H9 (cell line): ENCODE results near the gene EGFL6. TPM values are rescaled to one million over a fixed set of nuclear protein-coding genes. Genes with fewer than 3 reads are reported as not detected.

Experiments used
- DNase-seq: peaks from one replicate; pipeline ENCODE4 v3.0.0-alpha.2; 2017
- H2AFZ ChIP-seq: one replicate; pipeline ENCODE4 v1.6.1; 2013; ENCODE audit warnings: mild to moderate bottlenecking, low read length, control low read depth, moderate library complexity
- H2AK5ac ChIP-seq: 2 replicates; pipeline ENCODE4 v1.6.1; 2013; ENCODE audit warnings: low read length, control low read depth, mixed read lengths; ENCODE audit not compliant: insufficient read length
- H2BK120ac ChIP-seq: one replicate; pipeline ENCODE4 v1.6.1; 2013; ENCODE audit warnings: low read depth, mild to moderate bottlenecking, low read length, control low read depth, inconsistent platforms; ENCODE audit not compliant: poor library complexity, severe bottlenecking
- H2BK12ac ChIP-seq: 2 replicates; pipeline ENCODE4 v1.6.1; 2013; ENCODE audit warnings: low read length, control low read depth, mixed read lengths, low read depth; ENCODE audit not compliant: insufficient read length
- H2BK15ac ChIP-seq: 2 replicates; pipeline ENCODE4 v1.6.1; 2013; ENCODE audit warnings: low read depth, low read length, control low read depth
- H2BK20ac ChIP-seq: one replicate; pipeline ENCODE4 v1.6.1; 2013; ENCODE audit warnings: low read depth, mild to moderate bottlenecking, low read length, control low read depth, inconsistent platforms; ENCODE audit not compliant: poor library complexity, severe bottlenecking
- H2BK5ac ChIP-seq: 2 replicates; pipeline ENCODE4 v1.6.1; 2013; ENCODE audit warnings: low read length, control low read depth, mixed read lengths; ENCODE audit not compliant: insufficient read length
- H3K14ac ChIP-seq: 2 replicates; pipeline ENCODE4 v1.6.1; 2013; ENCODE audit warnings: low read length, control low read depth; ENCODE audit not compliant: insufficient read depth
- H3K18ac ChIP-seq: 2 replicates; pipeline ENCODE4 v1.6.1; 2013; ENCODE audit warnings: low read depth, mild to moderate bottlenecking, mixed read lengths, low read length, control low read depth; ENCODE audit not compliant: insufficient read length
- H3K23ac ChIP-seq: 2 replicates; pipeline ENCODE4 v1.6.1; 2013; ENCODE audit warnings: low read length, control low read depth, mixed read lengths, low read depth; ENCODE audit not compliant: insufficient read length
- H3K23me2 ChIP-seq: 2 replicates; pipeline ENCODE4 v1.6.1; 2013; ENCODE audit warnings: low read depth, mild to moderate bottlenecking, mixed read lengths, low read length, control low read depth; ENCODE audit not compliant: insufficient read length, poor library complexity, severe bottlenecking
- H3K27ac ChIP-seq: 2 replicates; pipeline ENCODE4 v1.5.1; 2013; ENCODE audit warnings: low read length, control low read depth, mixed read lengths, low read depth; ENCODE audit not compliant: insufficient read length
- H3K27me3 ChIP-seq: 2 replicates; pipeline ENCODE4 v1.6.1; 2013; ENCODE audit warnings: low read length, control low read depth, inconsistent platforms; ENCODE audit not compliant: insufficient read depth
- H3K4ac ChIP-seq: 2 replicates; pipeline ENCODE4 v1.6.1; 2013; ENCODE audit warnings: low read depth, mild to moderate bottlenecking, control low read depth, inconsistent platforms, low read length, moderate library complexity
- H3K4me1 ChIP-seq: 2 replicates; pipeline ENCODE4 v1.6.1; 2013; ENCODE audit warnings: low read length, control low read depth, inconsistent platforms; ENCODE audit not compliant: insufficient read depth
- H3K4me2 ChIP-seq: 2 replicates; pipeline ENCODE4 v1.6.1; 2013; ENCODE audit warnings: low read length, control low read depth, mixed read lengths; ENCODE audit not compliant: insufficient read length, insufficient read depth
- H3K56ac ChIP-seq: 2 replicates; pipeline ENCODE4 v1.6.1; 2013; ENCODE audit warnings: low read depth, mild to moderate bottlenecking, mixed read lengths, low read length, control low read depth; ENCODE audit not compliant: insufficient read length
- H3K79me1 ChIP-seq: 2 replicates; pipeline ENCODE4 v1.6.1; 2013; ENCODE audit warnings: low read depth, mild to moderate bottlenecking, moderate library complexity, low read length, control low read depth, inconsistent platforms; ENCODE audit not compliant: insufficient read depth, poor library complexity, severe bottlenecking
- H3K79me2 ChIP-seq: 2 replicates; pipeline ENCODE4 v1.6.1; 2013; ENCODE audit warnings: low read length, control low read depth, inconsistent platforms; ENCODE audit not compliant: insufficient read depth
- H3K9ac ChIP-seq: 2 replicates; pipeline ENCODE4 v1.6.1; 2013; ENCODE audit warnings: low read length, control low read depth, mixed read lengths; ENCODE audit not compliant: insufficient read length; ENCODE audit errors: extremely low read depth
- H3K9me3 ChIP-seq: one replicate; pipeline ENCODE4 v1.6.1; 2013; ENCODE audit warnings: low read depth, low read length, inconsistent platforms; ENCODE audit not compliant: control insufficient read depth
- H3T11ph ChIP-seq: one replicate; pipeline ENCODE4 v1.6.1; 2013; ENCODE audit warnings: mild to moderate bottlenecking, low read length, control low read depth, inconsistent platforms
- H4K20me1 ChIP-seq: one replicate; pipeline ENCODE4 v1.6.1; 2013; ENCODE audit not compliant: control insufficient read depth, insufficient read length, insufficient read depth
- H4K5ac ChIP-seq: 2 replicates; pipeline ENCODE4 v1.6.1; 2013; ENCODE audit warnings: low read depth, mild to moderate bottlenecking, mixed read lengths, low read length, control low read depth; ENCODE audit not compliant: insufficient read length
- H4K8ac ChIP-seq: replicated peaks from 2 replicates; pipeline ENCODE4 v1.6.1; 2013; ENCODE audit warnings: low read length, control low read depth, mixed read lengths, low read depth; ENCODE audit not compliant: insufficient read length
- H4K91ac ChIP-seq: 2 replicates; pipeline ENCODE4 v1.6.1; 2013; ENCODE audit warnings: low read depth, mild to moderate bottlenecking, moderate library complexity, mixed read lengths, low read length, control low read depth; ENCODE audit not compliant: insufficient read length
- H3K27ac Mint-ChIP-seq, 3 experiments: 2 replicates in 2 of 3; 3 replicates in 1 of 3; pipeline ENCODE4 v1.8.0; 2020 to 2021; ENCODE audit warnings: mixed read lengths in 3 of 3, mild to moderate bottlenecking in 1 of 3, moderate library complexity in 1 of 3
- H3K27me3 Mint-ChIP-seq: 2 replicates; pipeline ENCODE4 v1.8.0; 2021; ENCODE audit warnings: low read depth, mild to moderate bottlenecking, moderate library complexity, mixed read lengths
- H3K36me3 Mint-ChIP-seq, 3 experiments: 2 replicates in 2 of 3; 3 replicates in 1 of 3; pipeline ENCODE4 v1.8.0; 2020 to 2021; ENCODE audit warnings: low read depth in 3 of 3, mixed read lengths in 3 of 3; ENCODE audit not compliant: insufficient read depth in 1 of 3
- H3K4me1 Mint-ChIP-seq, 2 experiments: 2 replicates each; pipeline ENCODE4 v1.8.0; 2020; ENCODE audit warnings: mixed read lengths in 2 of 2
- H3K4me3 Mint-ChIP-seq, 2 experiments: 2 replicates in 1 of 2; 3 replicates in 1 of 2; pipeline ENCODE4 v1.8.0; 2020 to 2021; ENCODE audit warnings: mild to moderate bottlenecking in 2 of 2, mixed read lengths in 2 of 2, moderate library complexity in 1 of 2
- H3K9me3 Mint-ChIP-seq, 2 experiments: 2 replicates in 1 of 2; 3 replicates in 1 of 2; pipeline ENCODE4 v1.8.0; 2020; ENCODE audit warnings: mild to moderate bottlenecking in 2 of 2, mixed read lengths in 2 of 2, moderate library complexity in 1 of 2
- WGBS: extraction: QIAGEN DNeasy Blood & Tissue Kit; methylation state at CpG from one replicate; pipeline ENCODE4 v1.1.7; 2013; ENCODE audit warnings: missing lambda C conversion rate, low lambda C conversion rate, mixed read lengths; ENCODE audit not compliant: insufficient read length; ENCODE audit errors: extremely low coverage; 5-methylcytosine and 5-hydroxymethylcytosine counted together
- total RNA-seq: library from RNA; stranded (reverse); gene quantifications from 2 replicates; pipeline ENCODE4 v1.2.1, GENCODE V29; 2021
- TF ChIP-seq, protein P1 (sequence below): fragments of 200-600 bp; sonication (generic); conservative IDR thresholded peaks from 3 replicates; pipeline ENCODE4 v1.8.0; 2021; ENCODE audit warnings: antibody characterized with exemption, mild to moderate bottlenecking

The EGFL6 gene
- total RNA-seq, 1 experiment from 2014 or later, result 0.94 TPM

DNA sequence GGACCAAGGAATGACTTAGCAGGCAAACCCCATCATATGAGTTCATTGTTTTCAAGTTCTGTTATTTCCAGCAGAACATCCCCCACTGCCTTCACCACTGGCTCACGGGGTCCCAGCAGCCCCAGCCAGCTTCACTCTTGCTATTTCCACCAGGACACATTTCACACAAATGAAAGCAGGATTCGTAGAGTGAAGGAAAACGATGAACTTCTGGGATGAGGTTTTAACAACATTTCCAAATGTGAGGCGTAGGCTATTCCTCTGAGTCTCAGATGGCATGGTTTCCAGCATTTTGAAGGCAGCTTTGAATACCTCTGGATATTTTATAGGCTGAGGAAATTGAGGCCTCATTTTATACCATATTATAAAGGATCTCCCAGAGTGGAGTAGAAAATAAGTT, 32.9 kb upstream of the EGFL6 start:
- Histone ChIP-seq H3K56ac (no peak overlapping the region), H3T11ph (no peak overlapping the region), H2AFZ (no peak overlapping the region), H2BK20ac (no peak overlapping the region), H3K4ac (no peak overlapping the region), H4K91ac (no peak overlapping the region), H3K23ac (no peak overlapping the region), H3K4me2 (no peak overlapping the region), H3K23me2 (no peaks in the 10 kb centered on the region), H2BK5ac (no peak overlapping the region), H4K8ac (no peak overlapping the region), H3K18ac (no peak overlapping the region), H3K9ac (no peak overlapping the region), H4K5ac (no peak overlapping the region), H2BK120ac (no peak overlapping the region), H2BK15ac (no peak overlapping the region), H3K79me1 (no peaks in the 10 kb centered on the region), H3K9me3 (peaks cover 6% of the 10 kb centered on the region), H3K14ac (no peak overlapping the region), H2BK12ac (no peak overlapping the region), H2AK5ac (no peak overlapping the region), H3K4me1 (no peaks in the 10 kb centered on the region), H3K27me3 (no peaks in the 10 kb centered on the region), H4K20me1 (no peaks in the 10 kb centered on the region), H3K27ac (no peak overlapping the region), H3K79me2 (no peaks in the 10 kb centered on the region)
- no peak for DNase-seq
- Mint-ChIP-seq H3K27ac (no peak overlapping the region), H3K36me3 (no peaks in the 10 kb centered on the region; a peak in 2 of 7 replicates), H3K27me3 (no peaks in the 10 kb centered on the region), H3K4me3 (no peak overlapping the region), H3K9me3 (peaks cover 13 to 33% of the 10 kb centered on the region in 2 experiments), H3K4me1 (no peaks in the 10 kb centered on the region)
- WGBS, result no CpG with 5 or more reads among the region's 4 CpGs
- TF ChIP-seq, protein P1, sequence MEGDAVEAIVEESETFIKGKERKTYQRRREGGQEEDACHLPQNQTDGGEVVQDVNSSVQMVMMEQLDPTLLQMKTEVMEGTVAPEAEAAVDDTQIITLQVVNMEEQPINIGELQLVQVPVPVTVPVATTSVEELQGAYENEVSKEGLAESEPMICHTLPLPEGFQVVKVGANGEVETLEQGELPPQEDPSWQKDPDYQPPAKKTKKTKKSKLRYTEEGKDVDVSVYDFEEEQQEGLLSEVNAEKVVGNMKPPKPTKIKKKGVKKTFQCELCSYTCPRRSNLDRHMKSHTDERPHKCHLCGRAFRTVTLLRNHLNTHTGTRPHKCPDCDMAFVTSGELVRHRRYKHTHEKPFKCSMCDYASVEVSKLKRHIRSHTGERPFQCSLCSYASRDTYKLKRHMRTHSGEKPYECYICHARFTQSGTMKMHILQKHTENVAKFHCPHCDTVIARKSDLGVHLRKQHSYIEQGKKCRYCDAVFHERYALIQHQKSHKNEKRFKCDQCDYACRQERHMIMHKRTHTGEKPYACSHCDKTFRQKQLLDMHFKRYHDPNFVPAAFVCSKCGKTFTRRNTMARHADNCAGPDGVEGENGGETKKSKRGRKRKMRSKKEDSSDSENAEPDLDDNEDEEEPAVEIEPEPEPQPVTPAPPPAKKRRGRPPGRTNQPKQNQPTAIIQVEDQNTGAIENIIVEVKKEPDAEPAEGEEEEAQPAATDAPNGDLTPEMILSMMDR, result no peak
